ENCODE results near the gene UBR1.
"Not testable (repeated sequence)": the region's sequence is repeated elsewhere in the genome, so short reads cannot be mapped to it uniquely, and the experiment has no call there.

The UBR1 gene

GRCh38 chr15:42893911-42894310 is 211.9 kb downstream of the UBR1 start:
- not testable (repeated sequence) for FAIRE-seq
